Left renal cortex interstitium (tissue), 4 donors: ENCODE data around the gene ABCA13. TPM values are rescaled to one million over a fixed set of nuclear protein-coding genes. Genes with fewer than 3 reads are reported as not detected.

Experiments
- DNase-seq, 4 donors: peaks; one replicate each; pipeline ENCODE4 v3.0.0-alpha.2; 2013; ENCODE audit warnings: low read depth in 4 of 4, low spot score in 2 of 4, missing footprints in 1 of 4
- polyA plus RNA-seq, 4 donors: library from polyadenylated mRNA; unstranded; fragments of 120-200 nt; gene quantifications; one replicate each; pipeline ENCODE4 v1.2.1, GENCODE V29; 2013; ENCODE audit not compliant: insufficient read length in 4 of 4

Gene ABCA13
- polyA plus RNA-seq, 4 donors = 0.57 to 1.0 (median 0.89) TPM

DNA sequence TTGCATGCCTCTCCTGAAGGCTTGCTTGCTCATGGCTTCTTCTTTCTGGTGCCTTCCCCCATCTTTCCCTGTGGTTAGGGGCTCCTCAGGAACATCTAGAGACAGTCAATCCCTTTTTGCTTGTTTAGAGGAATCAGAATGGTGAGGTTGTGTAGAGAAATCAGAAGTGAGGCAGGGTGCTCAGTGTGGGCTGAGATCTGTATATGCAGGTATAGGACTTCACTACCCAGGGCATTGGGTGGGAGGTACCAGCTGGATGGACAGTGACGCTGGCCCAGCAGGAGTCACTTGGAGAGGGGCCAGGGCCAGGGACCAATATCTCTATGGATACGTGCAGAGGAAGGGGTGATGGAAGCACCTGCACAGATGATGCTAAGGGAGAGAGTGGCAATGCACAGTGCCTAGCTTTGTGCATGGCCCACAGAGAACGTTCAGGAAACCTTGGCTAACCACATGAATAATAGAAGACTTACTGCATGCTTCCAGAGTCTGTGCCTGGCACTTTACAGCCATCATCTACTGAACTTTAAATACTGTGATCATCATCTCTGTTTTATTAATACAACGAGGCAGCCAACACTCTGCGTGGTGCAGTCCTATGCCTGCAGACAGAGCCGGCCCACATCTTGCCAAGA, 255.2 kb downstream of the ABCA13 start:
- DNase-seq = no peak

GRCh38 chr7:48426966-48427555, 255.8 kb downstream of the ABCA13 start:
- DNase-seq = no peak

GRCh38 chr7:48427671-48428070, 256.4 kb downstream of the ABCA13 start:
- no peak for DNase-seq

DNA sequence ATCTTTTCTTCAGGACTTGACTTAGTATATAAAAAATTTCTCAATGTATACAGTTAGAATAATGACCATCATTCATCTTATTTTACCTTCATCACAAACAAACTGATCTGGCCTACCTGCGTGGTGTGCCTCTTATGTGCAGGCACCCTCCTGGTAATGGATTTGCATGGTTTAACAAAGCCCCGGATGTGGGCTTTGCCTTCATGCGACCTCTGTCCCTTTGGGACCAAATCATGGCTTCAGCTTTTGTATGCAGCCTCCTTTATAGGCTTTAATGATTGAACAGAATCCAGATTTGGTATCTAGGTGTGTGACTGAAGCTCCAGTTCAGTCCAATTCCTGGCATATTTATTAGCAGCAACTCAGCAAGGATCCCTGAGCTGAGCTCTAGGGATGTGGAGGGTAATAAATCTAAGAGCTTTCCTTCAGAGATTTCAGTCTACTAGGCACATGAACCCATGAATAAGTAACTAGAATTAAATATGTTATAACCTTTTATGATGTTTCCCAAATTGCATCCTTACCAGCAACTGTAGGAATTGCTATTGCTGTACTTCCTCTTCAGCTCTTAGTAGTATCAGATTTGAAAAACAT, 256.9 kb downstream of the ABCA13 start:
- DNase-seq = no peak

DNA sequence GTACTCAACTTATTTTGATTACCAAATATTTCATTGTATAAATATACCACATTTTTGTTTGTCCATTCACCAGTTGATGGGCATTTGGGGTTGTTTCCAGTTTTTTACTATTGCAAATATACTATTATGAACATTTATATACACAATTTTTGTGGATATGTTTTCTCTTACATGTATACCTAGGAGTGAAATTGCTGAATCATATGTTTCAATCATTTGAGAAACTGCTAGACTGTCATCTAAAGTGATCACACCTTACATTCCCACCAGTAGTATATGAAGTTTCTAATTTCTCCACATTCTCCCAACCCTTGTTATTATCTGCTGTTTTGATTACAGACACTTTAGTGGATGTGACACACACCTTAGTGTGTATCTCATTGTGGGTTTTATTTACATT, 257.9 kb downstream of the ABCA13 start:
- DNase-seq = no peak

- no peak for DNase-seq
These were observed 266.9 kb downstream of the ABCA13 start for GRCh38 chr7:48438206-48438605.

DNA sequence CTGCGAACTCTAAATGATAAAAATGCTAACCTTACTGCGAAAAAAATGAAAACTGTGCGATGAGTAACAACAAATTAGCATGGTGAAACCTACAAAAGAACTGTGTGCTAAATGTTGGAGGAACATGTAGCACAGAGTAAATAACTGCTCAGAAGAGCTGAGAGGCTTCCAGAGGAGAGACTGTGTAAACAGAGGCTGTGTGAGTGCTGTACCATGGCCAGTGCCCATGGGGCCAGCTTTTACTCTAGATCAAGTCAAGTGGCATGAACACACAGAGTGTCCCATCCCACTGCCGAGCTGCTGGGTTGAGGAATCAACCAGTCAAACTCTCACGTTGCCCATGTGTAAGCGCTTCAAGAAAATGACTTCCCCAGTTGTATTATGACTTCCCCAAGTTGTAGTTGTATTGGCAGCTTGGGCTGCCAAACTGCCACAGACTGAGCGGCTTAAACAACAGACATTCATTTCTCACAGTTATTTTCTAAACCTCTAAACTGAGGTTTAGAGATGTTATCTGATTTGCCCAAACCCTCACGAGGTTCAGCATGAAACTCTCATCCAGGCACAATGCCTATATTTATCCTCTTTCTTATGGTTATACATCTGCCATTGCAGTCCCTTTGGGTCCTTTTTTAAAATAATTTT, 270.7 kb downstream of the ABCA13 start:
- DNase-seq = no peak

DNA sequence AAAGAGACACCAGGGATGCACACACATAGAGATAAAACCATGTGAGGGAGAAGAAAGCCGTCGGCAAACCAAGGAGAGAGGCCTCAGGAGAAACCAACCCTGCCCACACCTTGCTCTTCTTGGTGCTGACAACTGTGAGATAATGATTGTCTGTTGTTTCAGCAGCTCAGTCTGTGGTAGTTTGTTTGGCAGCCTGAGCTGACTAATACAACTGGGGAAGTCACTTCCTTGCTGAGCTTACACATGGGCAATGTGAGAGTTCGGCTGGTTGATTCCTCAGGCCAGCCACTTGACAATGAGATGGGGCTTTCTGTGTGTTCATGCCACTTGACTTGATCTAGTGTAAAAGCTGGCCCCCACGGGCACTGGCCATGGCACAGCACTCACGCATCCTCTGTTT, 271.8 kb downstream of the ABCA13 start:
- DNase-seq = no peak

GRCh38 chr7:48446721-48447120, 275.5 kb downstream of the ABCA13 start:
- DNase-seq = no peak

- DNase-seq = no peak
These were observed 281.0 kb downstream of the ABCA13 start for GRCh38 chr7:48452218-48452617.

- no peak for DNase-seq
These were observed 283.5 kb downstream of the ABCA13 start for GRCh38 chr7:48454750-48455192.

DNA sequence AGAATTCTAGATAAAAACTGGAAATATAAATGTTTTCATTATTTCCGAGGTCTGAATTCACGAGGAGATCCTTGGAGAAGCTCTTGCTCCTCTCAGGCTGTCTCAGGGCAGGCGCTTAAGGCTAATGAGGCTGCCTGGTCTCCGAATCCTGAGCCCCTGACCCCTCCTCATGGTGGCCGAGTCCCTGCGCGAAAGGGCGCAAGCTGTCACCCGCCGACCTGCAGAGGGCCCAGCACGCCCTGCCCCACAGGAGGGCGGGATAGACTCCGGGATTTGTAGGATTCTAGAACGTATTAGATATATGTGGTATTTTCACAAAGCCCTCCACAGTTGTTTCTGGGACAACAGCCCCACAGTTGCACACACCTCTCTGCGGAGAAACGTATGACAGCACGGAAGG, 284.1 kb downstream of the ABCA13 start:
- no peak for DNase-seq

- DNase-seq = peak in 2 of 4 donors; percentile 19
These were observed 287.7 kb downstream of the ABCA13 start for GRCh38 chr7:48458701-48459524.

DNA sequence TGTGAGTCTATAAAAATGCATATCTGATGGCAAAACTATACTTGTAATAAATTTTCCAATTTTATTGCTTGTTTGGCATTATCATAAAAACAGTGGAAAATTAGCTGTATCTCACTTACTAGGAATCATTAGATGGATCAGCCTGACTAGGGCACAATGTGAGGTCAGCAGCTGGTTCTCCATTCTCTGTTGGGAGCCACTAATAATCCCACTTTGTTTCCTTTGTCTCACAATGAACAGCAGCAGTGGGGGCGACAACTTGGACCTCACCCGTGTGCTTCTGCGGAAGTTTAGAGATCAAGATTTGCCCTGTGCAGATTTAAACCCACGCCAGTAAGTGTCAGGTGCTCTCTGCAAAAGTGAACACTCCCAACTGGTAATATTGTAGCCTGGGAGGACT, 295.5 kb downstream of the ABCA13 start:
- DNase-seq = no peak

GRCh38 chr7:48471196-48471595, 299.9 kb downstream of the ABCA13 start:
- no peak for DNase-seq

GRCh38 chr7:48472640-48473039, 301.4 kb downstream of the ABCA13 start:
- DNase-seq = no peak

DNA sequence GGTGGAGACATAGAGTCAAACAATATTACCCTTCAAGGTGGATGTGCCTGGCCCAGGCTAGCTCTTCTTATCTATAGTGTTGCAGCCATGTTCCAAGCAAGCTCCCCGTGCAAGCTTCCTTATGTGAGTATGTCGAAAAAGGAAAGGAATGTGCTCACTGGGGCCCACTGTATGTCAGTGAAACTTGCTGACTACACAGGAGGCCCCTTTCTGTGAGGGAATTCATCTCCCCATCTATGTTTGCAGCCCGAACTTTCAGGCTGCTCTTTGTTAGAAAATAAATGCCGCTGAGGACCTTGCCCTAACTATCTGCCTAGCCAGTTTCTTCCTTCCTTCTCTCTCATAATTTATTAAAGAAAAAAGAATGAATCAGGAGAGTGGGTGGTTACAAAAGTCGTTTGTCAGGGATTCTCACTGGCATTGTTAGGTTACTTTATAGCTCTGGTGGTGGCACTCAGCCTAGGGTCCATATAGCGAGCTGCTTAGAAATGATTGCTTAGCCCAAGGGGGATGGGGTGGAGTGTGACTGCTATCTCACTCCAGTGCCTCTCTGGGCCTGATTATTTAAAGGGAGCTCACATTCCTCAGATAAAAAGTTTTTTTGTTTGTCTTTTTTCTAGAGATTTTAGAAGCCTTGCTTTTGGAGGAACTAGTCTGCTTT, 302.1 kb downstream of the ABCA13 start:
- DNase-seq = no peak

DNA sequence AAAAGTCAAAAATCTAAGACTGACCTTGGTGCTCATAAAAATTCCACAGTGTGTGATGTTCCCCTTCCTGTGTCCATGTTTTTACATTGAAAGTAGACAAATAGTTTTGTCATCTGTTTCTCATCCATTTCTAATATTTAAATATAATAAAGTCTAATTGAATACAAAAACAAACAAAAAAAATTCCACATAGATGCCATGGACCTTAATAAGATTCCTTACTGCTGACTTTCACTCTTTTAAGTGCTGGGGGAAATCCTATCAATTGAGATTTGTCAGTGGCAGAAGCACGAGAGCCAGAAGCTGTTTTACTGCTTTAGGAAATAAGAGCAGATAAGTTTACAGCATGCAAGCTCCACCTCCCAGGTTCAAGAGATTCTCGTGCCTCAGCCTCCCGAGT, 310.0 kb downstream of the ABCA13 start:
- DNase-seq = no peak

DNA sequence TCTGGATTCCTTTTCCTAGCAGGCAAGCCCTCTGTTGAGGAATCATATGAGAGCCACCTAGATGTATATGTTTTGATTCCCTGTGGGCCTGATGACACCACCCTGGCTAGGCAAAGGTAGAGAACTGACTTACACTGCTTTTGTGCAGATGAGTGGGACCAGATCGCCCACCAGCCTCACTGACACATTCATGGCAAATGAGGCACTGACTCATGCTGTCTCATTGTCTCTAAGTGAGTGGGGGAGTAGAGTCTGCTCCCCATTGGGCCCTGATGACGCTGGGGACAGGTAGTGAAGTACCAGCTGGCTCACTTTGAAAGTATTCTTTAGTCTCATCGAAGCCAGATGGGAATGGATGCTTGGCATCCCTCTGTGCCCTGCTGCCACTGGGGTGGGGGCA, 326.3 kb downstream of the ABCA13 start:
- DNase-seq = no peak

DNA sequence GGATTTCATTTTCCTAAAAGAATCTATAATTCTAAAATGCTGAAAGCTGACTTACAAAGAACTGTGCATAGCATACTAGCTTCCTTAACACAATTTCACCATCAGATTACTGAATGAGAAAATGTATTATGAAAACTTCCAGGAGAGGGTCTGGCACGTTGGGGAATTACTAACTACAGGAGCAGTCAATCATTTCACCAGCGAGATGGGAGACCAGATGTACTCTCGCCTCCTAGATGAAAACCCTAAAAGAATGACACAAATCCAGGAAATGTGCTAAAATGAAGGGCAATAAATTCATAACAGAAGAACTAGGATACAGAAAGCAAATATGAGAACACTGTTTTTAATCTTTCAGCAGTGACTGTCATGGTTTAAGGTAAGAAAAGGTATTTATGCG, 330.8 kb downstream of the ABCA13 start:
- no peak for DNase-seq
